Bronchial epithelial cell (primary cell): ENCODE measurements around the gene FRMD1. TPM values are rescaled to one million over a fixed set of nuclear protein-coding genes. Genes with fewer than 3 reads are reported as not detected.
A peak's percentile ranks its signal among the peaks of the same experiment; 100 is the strongest.

ENCODE experiments used
- DNase-seq: peaks from one replicate; pipeline ENCODE4 v3.0.0-alpha.2; 2010; ENCODE audit warnings: low read depth
- FAIRE-seq: peaks from 2 replicates; lab custom pipeline; 2011; peaks lifted over from hg19 to GRCh38; lab: Jason Lieb, UNC
- H3K27me3 ChIP-seq: 2 replicates; pipeline ENCODE4 v1.5.1; 2011; ENCODE audit warnings: low read length; ENCODE audit not compliant: control insufficient read depth, insufficient read depth
- H3K36me3 ChIP-seq: 2 replicates; pipeline ENCODE4 v1.5.1; 2011; ENCODE audit warnings: low read length; ENCODE audit not compliant: control insufficient read depth, insufficient read depth
- H3K4me3 ChIP-seq: 2 replicates; pipeline ENCODE4 v1.5.1; 2011; ENCODE audit warnings: mild to moderate bottlenecking, low read depth, low read length, control low read depth
- total RNA-seq: library from RNA; depleted of rRNA; stranded (reverse); fragments of >200 nt; gene quantifications from 2 replicates; pipeline ENCODE4 v1.2.1, GENCODE V29; 2014
- TF ChIP-seq, protein P1 (sequence below): IDR thresholded peaks from 2 replicates; pipeline ENCODE4 v1.5.1; 2011; ENCODE audit warnings: mild to moderate bottlenecking, moderate library complexity, low read length, control low read depth, inconsistent platforms; ENCODE audit not compliant: insufficient read depth, severe bottlenecking

FRMD1 gene
- total RNA-seq, 1 donor from 2014 or later, result not detected

- Histone ChIP-seq H3K4me3 (no peak overlapping the region), H3K36me3 (no peaks in the 10 kb centered on the region), H3K27me3 (no peaks in the 10 kb centered on the region)
- TF ChIP-seq, protein P1, sequence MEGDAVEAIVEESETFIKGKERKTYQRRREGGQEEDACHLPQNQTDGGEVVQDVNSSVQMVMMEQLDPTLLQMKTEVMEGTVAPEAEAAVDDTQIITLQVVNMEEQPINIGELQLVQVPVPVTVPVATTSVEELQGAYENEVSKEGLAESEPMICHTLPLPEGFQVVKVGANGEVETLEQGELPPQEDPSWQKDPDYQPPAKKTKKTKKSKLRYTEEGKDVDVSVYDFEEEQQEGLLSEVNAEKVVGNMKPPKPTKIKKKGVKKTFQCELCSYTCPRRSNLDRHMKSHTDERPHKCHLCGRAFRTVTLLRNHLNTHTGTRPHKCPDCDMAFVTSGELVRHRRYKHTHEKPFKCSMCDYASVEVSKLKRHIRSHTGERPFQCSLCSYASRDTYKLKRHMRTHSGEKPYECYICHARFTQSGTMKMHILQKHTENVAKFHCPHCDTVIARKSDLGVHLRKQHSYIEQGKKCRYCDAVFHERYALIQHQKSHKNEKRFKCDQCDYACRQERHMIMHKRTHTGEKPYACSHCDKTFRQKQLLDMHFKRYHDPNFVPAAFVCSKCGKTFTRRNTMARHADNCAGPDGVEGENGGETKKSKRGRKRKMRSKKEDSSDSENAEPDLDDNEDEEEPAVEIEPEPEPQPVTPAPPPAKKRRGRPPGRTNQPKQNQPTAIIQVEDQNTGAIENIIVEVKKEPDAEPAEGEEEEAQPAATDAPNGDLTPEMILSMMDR, result no peak
- no peak for DNase-seq
- no peak for FAIRE-seq
Observed at GRCh38 chr6:168087436-168088160, 8.6 kb upstream of the FRMD1 start.

DNA sequence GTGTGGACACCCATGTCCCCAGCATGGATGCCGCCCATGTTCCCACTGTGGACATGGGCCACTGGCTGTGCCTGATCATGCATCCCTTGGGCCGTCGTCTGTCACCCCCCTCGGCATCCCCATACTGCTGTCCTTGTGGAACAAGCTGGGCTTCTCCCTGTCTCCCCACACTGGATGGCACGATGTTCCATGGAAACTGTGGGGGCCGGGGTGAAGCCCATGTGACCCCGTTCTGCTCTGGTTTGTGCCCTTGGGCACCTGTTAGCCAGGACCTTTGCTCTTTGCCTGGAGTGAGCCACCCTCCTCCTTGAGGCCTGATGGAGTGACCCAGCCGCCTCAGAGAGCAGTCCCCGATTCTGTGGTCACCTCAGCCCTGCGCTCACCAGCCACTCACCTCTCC, 7.6 kb upstream of the FRMD1 start:
- DNase-seq (no peak), FAIRE-seq (no peak)
- no peak overlapping the region for H3K4me3 ChIP-seq
- no peaks in the 10 kb centered on the region for H3K27me3 ChIP-seq
- H3K36me3 ChIP-seq, result no peaks in the 10 kb centered on the region
- TF ChIP-seq, protein P1, result no peak

GRCh38 chr6:168086066-168086465, 7.1 kb upstream of the FRMD1 start:
- no peaks in the 10 kb centered on the region for H3K27me3 ChIP-seq
- TF ChIP-seq, protein P1, result no peak
- H3K4me3 ChIP-seq, result no peak overlapping the region
- DNase-seq (no peak), FAIRE-seq (peak; percentile 75)
- no peaks in the 10 kb centered on the region for H3K36me3 ChIP-seq

DNA sequence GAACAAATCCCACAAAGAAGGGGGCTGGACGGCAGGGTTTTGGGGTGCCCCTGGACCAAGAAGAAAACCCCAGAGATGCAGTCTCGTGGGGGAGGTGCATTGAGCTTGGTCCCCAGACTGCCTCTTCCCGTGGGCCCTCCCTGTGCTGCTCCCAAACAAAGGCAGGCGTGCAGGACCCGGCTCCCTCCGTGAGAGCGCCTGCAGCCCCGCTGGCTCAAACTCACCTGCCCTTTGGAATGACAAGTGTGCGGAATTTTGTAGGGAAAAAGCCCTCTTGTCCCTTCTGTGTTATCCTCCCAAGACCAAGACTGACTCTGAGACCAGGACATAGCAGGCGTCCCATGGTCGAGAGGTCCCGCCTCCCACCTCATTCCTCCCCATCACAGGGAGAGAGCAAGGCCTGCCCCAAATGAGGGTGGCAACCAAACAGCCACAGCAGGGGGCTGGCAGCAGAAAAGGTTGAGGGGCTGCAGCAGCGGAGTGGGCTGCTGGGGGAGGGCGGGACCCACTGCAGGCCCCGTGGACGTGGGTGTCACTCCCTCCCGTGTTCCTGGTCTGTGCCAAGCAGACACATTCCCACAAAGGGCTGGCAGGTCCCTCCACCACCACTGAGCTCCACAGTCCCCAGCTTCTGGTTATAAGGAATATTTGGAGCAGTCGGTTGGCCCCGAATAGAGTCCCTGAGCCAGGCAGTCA, 5.6 kb upstream of the FRMD1 start:
- H3K27me3 ChIP-seq, result no peaks in the 10 kb centered on the region
- TF ChIP-seq, protein P1, result no peak
- no peaks in the 10 kb centered on the region for H3K36me3 ChIP-seq
- H3K4me3 ChIP-seq, result no peak overlapping the region
- FAIRE-seq (no peak), DNase-seq (no peak)

DNA sequence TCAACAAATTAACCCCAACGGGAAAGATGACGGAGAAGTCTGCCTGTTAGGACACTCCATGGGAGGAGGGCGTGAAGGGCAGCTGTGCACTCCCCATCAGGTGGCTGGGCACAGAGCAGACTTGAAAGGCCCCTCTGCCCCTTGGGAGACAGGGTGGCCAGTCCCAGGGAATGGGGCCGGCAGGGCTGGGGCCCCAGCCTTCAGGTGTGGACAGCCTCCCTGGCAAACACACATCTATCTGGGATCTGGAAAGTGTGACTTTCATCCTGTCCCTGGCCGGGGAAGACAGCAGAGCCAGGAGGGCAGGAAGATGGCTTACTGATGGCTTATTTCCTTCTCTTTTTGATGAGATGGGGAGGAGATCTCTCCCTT, 4.5 kb upstream of the FRMD1 start:
- no peak for DNase-seq
- Histone ChIP-seq H3K27me3 (no peaks in the 10 kb centered on the region), H3K4me3 (no peak overlapping the region), H3K36me3 (no peaks in the 10 kb centered on the region)
- no peak for FAIRE-seq
- TF ChIP-seq, protein P1, result no peak
